Endodermal cell (in vitro differentiated cells): ENCODE results near the gene TPRN. TPM values are rescaled to one million over a fixed set of nuclear protein-coding genes. Genes with fewer than 3 reads are reported as not detected.

Experiments used
- DNase-seq: peaks from one replicate; pipeline ENCODE4 v3.0.0-alpha.2; 2017
- H3K27ac ChIP-seq: 2 replicates; pipeline ENCODE4 v1.5.1; 2013; ENCODE audit warnings: mild to moderate bottlenecking, low read depth, low read length, moderate library complexity
- H3K27me3 ChIP-seq: 2 replicates; pipeline ENCODE4 v1.6.1; 2013; ENCODE audit warnings: mild to moderate bottlenecking, low read length, moderate library complexity; ENCODE audit not compliant: insufficient read depth, control insufficient read depth, poor library complexity, severe bottlenecking
- H3K36me3 ChIP-seq: 2 replicates; pipeline ENCODE4 v1.7.0; 2013; ENCODE audit warnings: mild to moderate bottlenecking, low read length, moderate library complexity; ENCODE audit not compliant: control insufficient read depth, insufficient read depth
- H3K4me1 ChIP-seq: one replicate; pipeline ENCODE4 v1.7.0; 2013; ENCODE audit warnings: low read length; ENCODE audit not compliant: control insufficient read depth, insufficient read depth
- H3K4me3 ChIP-seq: 2 replicates; pipeline ENCODE4 v1.5.1; 2013; ENCODE audit warnings: mild to moderate bottlenecking, low read length, moderate library complexity
- H3K9ac ChIP-seq: 2 replicates; pipeline ENCODE4 v1.6.1; 2013; ENCODE audit warnings: mild to moderate bottlenecking, low read length, moderate library complexity; ENCODE audit not compliant: poor library complexity, severe bottlenecking; ENCODE audit errors: extremely low read depth
- H3K9me3 ChIP-seq: 2 replicates; pipeline ENCODE4 v1.6.1; 2013; ENCODE audit warnings: mild to moderate bottlenecking, low read length, moderate library complexity; ENCODE audit not compliant: control insufficient read depth
- H3K27ac Mint-ChIP-seq: 2 replicates; pipeline ENCODE4 v1.8.0; 2020; ENCODE audit warnings: mixed read lengths
- H3K27me3 Mint-ChIP-seq: 2 replicates; pipeline ENCODE4 v1.8.0; 2021; ENCODE audit warnings: mild to moderate bottlenecking, mixed read lengths; ENCODE audit not compliant: insufficient read depth
- H3K36me3 Mint-ChIP-seq: 2 replicates; pipeline ENCODE4 v1.8.0; 2020; ENCODE audit warnings: low read depth, mixed read lengths
- H3K4me1 Mint-ChIP-seq: 2 replicates; pipeline ENCODE4 v1.8.0; 2020; ENCODE audit warnings: mixed read lengths
- H3K4me3 Mint-ChIP-seq: 2 replicates; pipeline ENCODE4 v1.8.0; 2020; ENCODE audit warnings: mild to moderate bottlenecking, moderate library complexity, mixed read lengths
- H3K9me3 Mint-ChIP-seq: 2 replicates; pipeline ENCODE4 v1.8.0; 2020; ENCODE audit warnings: mild to moderate bottlenecking, mixed read lengths
- WGBS, 2 experiments: methylation state at CpG; one replicate each; pipeline versions ENCODE4 v1.1.5 to v1.1.7; 2013; ENCODE audit warnings: missing lambda C conversion rate in 2 of 2, mixed read lengths in 1 of 2; ENCODE audit not compliant: insufficient coverage in 1 of 2, insufficient read length in 1 of 2; 5-methylcytosine and 5-hydroxymethylcytosine counted together
- total RNA-seq, 2 donors: library from RNA; stranded (reverse); fragmentation: NEBNext Ultra II Directional in 1 of 2; extraction: Animal tissue kit (Norgen Biotek cat#: 25700) in 1 of 2; gene quantifications; 2 replicates in 1 of 2; 3 replicates in 1 of 2; pipeline ENCODE4 v1.2.1, GENCODE V29; 2021
- TF ChIP-seq, protein P1 (sequence below): fragments of 200-600 bp; sonication (generic); conservative IDR thresholded peaks from 2 replicates; pipeline ENCODE4 v1.5.0; 2021; ENCODE audit warnings: antibody characterized with exemption, mild to moderate bottlenecking

The TPRN gene
- total RNA-seq, 2 donors from 2014 or later, result 19.0 to 23.9 TPM

GRCh38 chr9:137164370-137165249 lies 35.9 kb downstream of the TPRN start:
- H3K36me3 Mint-ChIP-seq, result no peaks in the 10 kb centered on the region
- no peaks in the 10 kb centered on the region for H3K4me1 Mint-ChIP-seq
- no peak overlapping the region for H3K27ac Mint-ChIP-seq
- WGBS, 2 experiments, result 87 to 89% methylated on average over 12 to 33 of the region's 34 CpGs
- H3K9me3 Mint-ChIP-seq, result no peaks in the 10 kb centered on the region
- DNase-seq, result no peak
- Histone ChIP-seq H3K27me3 (peaks cover 100% of the 10 kb centered on the region), H3K4me1 (no peaks in the 10 kb centered on the region), H3K9ac (no peak overlapping the region), H3K4me3 (no peak overlapping the region), H3K9me3 (no peaks in the 10 kb centered on the region), H3K36me3 (no peaks in the 10 kb centered on the region), H3K27ac (no peak overlapping the region)
- no peak overlapping the region for H3K4me3 Mint-ChIP-seq
- H3K27me3 Mint-ChIP-seq, result peaks cover 91% of the 10 kb centered on the region
- TF ChIP-seq, protein P1, sequence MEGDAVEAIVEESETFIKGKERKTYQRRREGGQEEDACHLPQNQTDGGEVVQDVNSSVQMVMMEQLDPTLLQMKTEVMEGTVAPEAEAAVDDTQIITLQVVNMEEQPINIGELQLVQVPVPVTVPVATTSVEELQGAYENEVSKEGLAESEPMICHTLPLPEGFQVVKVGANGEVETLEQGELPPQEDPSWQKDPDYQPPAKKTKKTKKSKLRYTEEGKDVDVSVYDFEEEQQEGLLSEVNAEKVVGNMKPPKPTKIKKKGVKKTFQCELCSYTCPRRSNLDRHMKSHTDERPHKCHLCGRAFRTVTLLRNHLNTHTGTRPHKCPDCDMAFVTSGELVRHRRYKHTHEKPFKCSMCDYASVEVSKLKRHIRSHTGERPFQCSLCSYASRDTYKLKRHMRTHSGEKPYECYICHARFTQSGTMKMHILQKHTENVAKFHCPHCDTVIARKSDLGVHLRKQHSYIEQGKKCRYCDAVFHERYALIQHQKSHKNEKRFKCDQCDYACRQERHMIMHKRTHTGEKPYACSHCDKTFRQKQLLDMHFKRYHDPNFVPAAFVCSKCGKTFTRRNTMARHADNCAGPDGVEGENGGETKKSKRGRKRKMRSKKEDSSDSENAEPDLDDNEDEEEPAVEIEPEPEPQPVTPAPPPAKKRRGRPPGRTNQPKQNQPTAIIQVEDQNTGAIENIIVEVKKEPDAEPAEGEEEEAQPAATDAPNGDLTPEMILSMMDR, result no peak

DNA sequence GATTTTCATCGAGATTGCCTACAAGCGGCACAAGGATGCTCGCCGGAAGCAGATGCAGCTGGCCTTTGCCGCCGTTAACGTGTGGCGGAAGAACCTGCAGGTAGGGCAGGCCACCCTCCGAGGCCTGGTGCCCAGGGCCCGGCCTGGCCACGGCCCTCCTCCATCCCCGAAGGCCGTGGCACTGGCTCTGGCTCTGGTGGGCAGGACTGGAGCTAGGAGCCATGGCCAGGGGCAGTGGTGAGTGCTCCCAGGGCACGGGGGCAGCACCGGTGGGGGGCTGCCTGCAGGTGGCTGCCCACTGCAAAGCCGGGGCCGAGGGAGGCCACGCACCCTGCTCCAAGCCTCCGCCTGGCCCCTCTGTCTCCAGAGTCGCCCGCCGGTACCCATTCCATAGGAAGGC lies 36.7 kb downstream of the TPRN start:
- 91 to 96% methylated on average over 16 to 22 of the region's 22 CpGs for WGBS, 2 experiments
- Histone ChIP-seq H3K36me3 (no peaks in the 10 kb centered on the region), H3K27ac (no peak overlapping the region), H3K27me3 (peaks cover 100% of the 10 kb centered on the region), H3K4me1 (no peaks in the 10 kb centered on the region), H3K9me3 (no peaks in the 10 kb centered on the region), H3K4me3 (no peak overlapping the region), H3K9ac (no peak overlapping the region)
- Mint-ChIP-seq H3K27ac (no peak overlapping the region), H3K9me3 (no peaks in the 10 kb centered on the region), H3K4me3 (peak overlapping the region; percentile 32), H3K36me3 (no peaks in the 10 kb centered on the region), H3K27me3 (peaks cover 94% of the 10 kb centered on the region), H3K4me1 (no peaks in the 10 kb centered on the region)
- DNase-seq, result no peak
- TF ChIP-seq, protein P1, result no peak

DNA sequence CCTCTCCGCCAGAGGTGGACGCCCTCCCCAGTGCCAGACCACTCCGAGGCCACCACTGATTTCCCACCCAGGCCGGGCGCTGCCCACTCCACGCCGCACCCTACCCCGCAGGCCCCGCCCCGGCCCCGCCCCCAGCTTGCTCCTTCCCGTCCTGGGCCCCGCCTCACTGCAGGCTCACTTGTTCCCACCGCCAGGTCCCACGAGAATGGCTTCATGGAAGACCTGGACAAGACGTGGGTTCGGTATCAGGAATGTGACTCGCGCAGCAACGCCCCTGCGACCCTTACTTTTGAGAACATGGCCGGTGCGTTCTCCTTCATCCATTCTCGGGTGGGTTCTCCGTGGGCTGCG lies 37.2 kb downstream of the TPRN start:
- DNase-seq, result peak; percentile 71
- 41 to 58% methylated on average over 15 to 26 of the region's 26 CpGs for WGBS, 2 experiments
- Histone ChIP-seq H3K9me3 (no peaks in the 10 kb centered on the region), H3K9ac (no peak overlapping the region), H3K27ac (no peak overlapping the region), H3K27me3 (peaks cover 100% of the 10 kb centered on the region), H3K4me1 (no peaks in the 10 kb centered on the region), H3K36me3 (no peaks in the 10 kb centered on the region), H3K4me3 (no peak overlapping the region)
- Mint-ChIP-seq H3K4me1 (no peaks in the 10 kb centered on the region), H3K27me3 (peaks cover 95% of the 10 kb centered on the region), H3K36me3 (no peaks in the 10 kb centered on the region), H3K4me3 (peak overlapping the region; percentile 32), H3K9me3 (no peaks in the 10 kb centered on the region), H3K27ac (no peak overlapping the region)
- TF ChIP-seq, protein P1, result no peak
